ENCODE data around the gene QPCTL. TPM values are rescaled to one million over a fixed set of nuclear protein-coding genes. Genes with fewer than 3 reads are reported as not detected.

The QPCTL gene
- total and polyA plus RNA-seq, 2 of the 13 experiments (the other 11 are each of a cell fraction or from before 2014, with no cell fraction given) = 16.0 to 19.1 TPM

DNA sequence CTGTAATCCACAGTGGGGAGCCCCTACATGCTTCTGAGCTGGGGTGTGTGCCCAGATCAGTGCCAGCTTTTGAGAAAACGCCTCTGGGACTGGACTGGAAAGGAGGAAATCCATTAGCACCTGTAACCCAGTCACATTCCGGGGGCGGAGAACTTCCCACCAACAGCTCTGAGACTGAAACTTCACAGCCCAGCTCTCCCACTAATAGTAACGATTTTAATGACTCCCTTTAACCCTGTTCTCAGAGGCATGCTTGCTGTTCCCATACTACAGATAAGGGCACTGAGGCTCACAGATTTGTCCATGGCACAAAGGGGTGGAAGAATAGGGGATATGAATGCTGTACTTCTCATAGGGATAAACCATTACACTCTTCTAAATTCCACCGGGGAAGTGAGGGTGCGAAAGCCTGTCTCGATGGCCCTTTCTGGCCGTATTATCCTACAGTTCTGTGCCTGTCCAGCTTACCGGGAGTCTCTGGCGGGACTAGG is 37.4 kb downstream of the QPCTL start:
- H2AFZ ChIP-seq (ENCODE audit: low read length) = no peak overlapping the region
- H3K79me2 ChIP-seq (ENCODE audit: insufficient read depth, low read length) = peaks cover 32% of the 10 kb centered on the region
- FAIRE-seq (no peak), DNase-seq (ENCODE audit: low spot score) (no peak), ATAC-seq (no peak; the same call in 2 of the 3 replicates)
- in situ Hi-C loops (cut with HindIII; ENCODE audit: extremely low pct_ligation_motif_present, low pct_unique_long_range_greater_than_20kb) (no loop called here), intact Hi-C loops (cut with micrococcal nuclease; ENCODE audit: unreplicated experiment) (loop anchor here (5.0 kb wide), 1 partner anchor 37 kb away; the partner anchor contains the start of gene SIX5)
- H3K27me3 ChIP-seq (ENCODE audit: control insufficient read depth in 1 of 2, insufficient read depth in 2 of 2, low read length in 2 of 2) = peaks cover 0 to 4% of the 10 kb centered on the region in 2 experiments; a peak in 1 of 5 replicates
- peak overlapping the region; percentile 90 for H3K4me2 ChIP-seq (ENCODE audit: low read depth, low read length)
- peak overlapping the region; percentile 85 to 94 (median 90) for H3K4me3 ChIP-seq (replicated peaks in 1 of 3; ENCODE audit: insufficient read depth in 1 of 3, low read depth in 2 of 3, low read length in 3 of 3)
- H3K4me1 ChIP-seq (ENCODE audit: insufficient read depth, low read length) = peaks cover 39% of the 10 kb centered on the region
- CTCF ChIA-PET (ENCODE audit: low intra/inter-chr PET ratio, low total read pairs) = no interaction called here
- no peaks in the 10 kb centered on the region for H3K36me3 ChIP-seq (replicated peaks in 1 of 2; ENCODE audit: control insufficient read depth in 1 of 2, insufficient read depth in 2 of 2, low read length in 2 of 2)
- 10% methylated on average over 5 of the region's 10 CpGs for WGBS (ENCODE audit: low lambda C conversion rate)
- POLR2A ChIA-PET = interaction anchor here (1.7 to 2.9 kb wide), 5 partner anchors 9 to 40 kb away, joined by 12 to 33 read pairs (median 25); partner anchors contain the start of genes QPCTL, SIX5 and SNRPD2
- H4K20me1 ChIP-seq (ENCODE audit: insufficient read depth, low read length) = no peaks in the 10 kb centered on the region
- BruUV-seq (replicated peaks) = TSS peak; percentile 73
- no peaks in the 10 kb centered on the region for H3K9me3 ChIP-seq (ENCODE audit: low read length)
- peak overlapping the region; percentile 90 for H3K9ac ChIP-seq (ENCODE audit: insufficient read depth, low read depth, low read length)
- peak overlapping the region; percentile 50 for H3K27ac ChIP-seq (ENCODE audit: extremely low read length, insufficient read depth, low read length)
- TF ChIP-seq ZNF816 (CRISPR knock-in tag; IDR thresholded peaks at IDR 0.05; ENCODE audit: borderline replicate concordance) = 0 out of 2 replicates have a peak, but pooled peaks have one; percentile 27
- no peak for TF ChIP-seq ZNF33A (CRISPR knock-in tag; IDR thresholded peaks at IDR 0.05; ENCODE audit: borderline replicate concordance)
- TF ChIP-seq ZNF703 (CRISPR knock-in tag; IDR thresholded peaks at IDR 0.05; ENCODE audit: borderline replicate concordance) = no peak
- TF ChIP-seq, protein P1, sequence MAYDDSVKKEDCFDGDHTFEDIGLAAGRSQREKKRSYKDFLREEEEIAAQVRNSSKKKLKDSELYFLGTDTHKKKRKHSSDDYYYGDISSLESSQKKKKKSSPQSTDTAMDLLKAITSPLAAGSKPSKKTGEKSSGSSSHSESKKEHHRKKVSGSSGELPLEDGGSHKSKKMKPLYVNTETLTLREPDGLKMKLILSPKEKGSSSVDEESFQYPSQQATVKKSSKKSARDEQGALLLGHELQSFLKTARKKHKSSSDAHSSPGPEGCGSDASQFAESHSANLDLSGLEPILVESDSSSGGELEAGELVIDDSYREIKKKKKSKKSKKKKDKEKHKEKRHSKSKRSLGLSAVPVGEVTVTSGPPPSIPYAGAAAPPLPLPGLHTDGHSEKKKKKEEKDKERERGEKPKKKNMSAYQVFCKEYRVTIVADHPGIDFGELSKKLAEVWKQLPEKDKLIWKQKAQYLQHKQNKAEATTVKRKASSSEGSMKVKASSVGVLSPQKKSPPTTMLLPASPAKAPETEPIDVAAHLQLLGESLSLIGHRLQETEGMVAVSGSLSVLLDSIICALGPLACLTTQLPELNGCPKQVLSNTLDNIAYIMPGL (CRISPR knock-in tag; IDR thresholded peaks at IDR 0.05; ENCODE audit: borderline replicate concordance in 1 of 2, low read depth in 1 of 2) = no peak
- TF ChIP-seq ZNF839 (CRISPR knock-in tag; IDR thresholded peaks at IDR 0.05; ENCODE audit: borderline replicate concordance) = no peak
- TF ChIP-seq, protein P2, sequence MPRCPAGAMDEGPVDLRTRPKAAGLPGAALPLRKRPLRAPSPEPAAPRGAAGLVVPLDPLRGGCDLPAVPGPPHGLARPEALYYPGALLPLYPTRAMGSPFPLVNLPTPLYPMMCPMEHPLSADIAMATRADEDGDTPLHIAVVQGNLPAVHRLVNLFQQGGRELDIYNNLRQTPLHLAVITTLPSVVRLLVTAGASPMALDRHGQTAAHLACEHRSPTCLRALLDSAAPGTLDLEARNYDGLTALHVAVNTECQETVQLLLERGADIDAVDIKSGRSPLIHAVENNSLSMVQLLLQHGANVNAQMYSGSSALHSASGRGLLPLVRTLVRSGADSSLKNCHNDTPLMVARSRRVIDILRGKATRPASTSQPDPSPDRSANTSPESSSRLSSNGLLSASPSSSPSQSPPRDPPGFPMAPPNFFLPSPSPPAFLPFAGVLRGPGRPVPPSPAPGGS (CRISPR knock-in tag; IDR thresholded peaks at IDR 0.05) = no peak
- TF ChIP-seq ZNF652 (CRISPR knock-in tag; IDR thresholded peaks at IDR 0.05; ENCODE audit: borderline replicate concordance, low read depth) = no peak
- no peak for TF ChIP-seq ZNF720 (CRISPR knock-in tag; IDR thresholded peaks at IDR 0.05)
- TF ChIP-seq ZMYM3 (CRISPR knock-in tag; IDR thresholded peaks at IDR 0.05) = peak; percentile 79
- no peak for TF ChIP-seq SAP130 (CRISPR knock-in tag; IDR thresholded peaks at IDR 0.05; ENCODE audit: low read depth)
- no peak for TF ChIP-seq DR1 (CRISPR knock-in tag; IDR thresholded peaks at IDR 0.05)
- no peak for TF ChIP-seq TCF7 (IDR thresholded peaks at IDR 0.05; ENCODE audit: low read depth)
- TF ChIP-seq, protein P3, sequence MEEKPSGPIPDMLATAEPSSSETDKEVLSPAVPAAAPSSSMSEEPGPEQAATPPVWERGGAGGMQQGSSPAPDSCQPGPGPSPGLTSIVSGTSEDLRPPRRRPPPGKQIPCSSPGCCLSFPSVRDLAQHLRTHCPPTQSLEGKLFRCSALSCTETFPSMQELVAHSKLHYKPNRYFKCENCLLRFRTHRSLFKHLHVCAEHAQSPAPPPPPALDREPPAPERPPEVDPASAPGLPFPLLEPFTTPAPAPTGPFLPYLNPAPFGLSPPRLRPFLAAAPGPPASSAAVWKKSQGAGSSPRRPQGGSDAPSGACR (CRISPR knock-in tag; IDR thresholded peaks at IDR 0.05) = no peak
- TF ChIP-seq ZNF441 (CRISPR knock-in tag; IDR thresholded peaks at IDR 0.05; ENCODE audit: borderline replicate concordance) = no peak
- no peak for TF ChIP-seq ZNF660 (CRISPR knock-in tag; IDR thresholded peaks at IDR 0.05; ENCODE audit: borderline replicate concordance, low read depth)
- TF ChIP-seq, protein P4, sequence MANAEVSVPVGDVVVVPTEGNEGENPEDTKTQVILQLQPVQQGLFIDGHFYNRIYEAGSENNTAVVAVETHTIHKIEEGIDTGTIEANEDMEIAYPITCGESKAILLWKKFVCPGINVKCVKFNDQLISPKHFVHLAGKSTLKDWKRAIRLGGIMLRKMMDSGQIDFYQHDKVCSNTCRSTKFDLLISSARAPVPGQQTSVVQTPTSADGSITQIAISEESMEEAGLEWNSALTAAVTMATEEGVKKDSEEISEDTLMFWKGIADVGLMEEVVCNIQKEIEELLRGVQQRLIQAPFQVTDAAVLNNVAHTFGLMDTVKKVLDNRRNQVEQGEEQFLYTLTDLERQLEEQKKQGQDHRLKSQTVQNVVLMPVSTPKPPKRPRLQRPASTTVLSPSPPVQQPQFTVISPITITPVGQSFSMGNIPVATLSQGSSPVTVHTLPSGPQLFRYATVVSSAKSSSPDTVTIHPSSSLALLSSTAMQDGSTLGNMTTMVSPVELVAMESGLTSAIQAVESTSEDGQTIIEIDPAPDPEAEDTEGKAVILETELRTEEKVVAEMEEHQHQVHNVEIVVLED (CRISPR knock-in tag; IDR thresholded peaks at IDR 0.05; ENCODE audit: borderline replicate concordance) = no peak
- TF ChIP-seq, protein P5, sequence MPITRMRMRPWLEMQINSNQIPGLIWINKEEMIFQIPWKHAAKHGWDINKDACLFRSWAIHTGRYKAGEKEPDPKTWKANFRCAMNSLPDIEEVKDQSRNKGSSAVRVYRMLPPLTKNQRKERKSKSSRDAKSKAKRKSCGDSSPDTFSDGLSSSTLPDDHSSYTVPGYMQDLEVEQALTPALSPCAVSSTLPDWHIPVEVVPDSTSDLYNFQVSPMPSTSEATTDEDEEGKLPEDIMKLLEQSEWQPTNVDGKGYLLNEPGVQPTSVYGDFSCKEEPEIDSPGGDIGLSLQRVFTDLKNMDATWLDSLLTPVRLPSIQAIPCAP (CRISPR knock-in tag; IDR thresholded peaks at IDR 0.05; ENCODE audit: low read depth) = no peak
- no peak for TF ChIP-seq TP53 (CRISPR knock-in tag; conservative IDR thresholded peaks at IDR 0.05)
